ENCODE data around the gene FBXL4.

Gene FBXL4

DNA sequence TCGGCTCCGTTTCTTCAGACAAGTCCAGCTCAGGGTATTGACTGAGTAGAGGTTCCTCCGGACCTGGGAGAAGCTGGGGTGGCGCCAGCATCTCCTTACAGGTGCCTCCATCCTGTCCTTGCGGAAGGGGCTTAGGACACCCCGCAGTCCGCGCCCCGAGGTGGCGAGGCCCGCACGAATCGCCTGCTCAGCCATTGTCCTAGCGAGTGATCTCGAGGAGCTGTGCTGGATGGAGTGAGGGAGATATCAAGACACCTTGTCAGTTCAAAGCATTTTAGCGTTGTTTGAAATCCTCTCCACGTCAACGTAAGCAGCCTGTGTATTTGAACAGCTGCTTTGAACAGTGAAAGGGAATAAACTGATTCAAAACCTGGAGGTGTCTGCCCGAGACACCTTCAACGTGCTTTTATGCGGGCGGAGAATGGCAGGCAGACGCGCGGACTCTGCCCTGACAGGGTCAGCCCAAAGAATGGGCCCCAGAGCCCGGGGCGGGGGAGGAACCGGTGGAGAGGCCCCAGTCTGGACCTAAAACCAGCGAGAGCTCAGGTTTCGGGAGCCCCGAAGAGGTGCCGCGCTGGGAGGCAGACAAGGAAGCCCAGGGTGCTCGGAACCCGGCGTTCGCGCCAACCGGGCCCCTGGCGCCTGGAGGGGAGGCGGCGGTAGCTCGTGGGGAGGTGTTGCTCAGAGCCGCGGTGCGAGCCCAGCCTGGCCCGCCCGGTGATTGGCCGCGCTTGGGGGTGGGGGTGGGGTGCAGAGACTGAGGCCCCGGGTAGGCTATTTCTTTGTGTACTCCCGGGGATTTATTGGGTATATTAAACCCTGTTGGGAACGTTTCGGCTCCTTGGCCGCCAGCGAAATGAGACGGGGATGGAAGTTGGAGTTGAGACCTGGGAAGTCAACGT lies 116.4 kb downstream of the FBXL4 start:
- TF ChIP-seq, protein P1, sequence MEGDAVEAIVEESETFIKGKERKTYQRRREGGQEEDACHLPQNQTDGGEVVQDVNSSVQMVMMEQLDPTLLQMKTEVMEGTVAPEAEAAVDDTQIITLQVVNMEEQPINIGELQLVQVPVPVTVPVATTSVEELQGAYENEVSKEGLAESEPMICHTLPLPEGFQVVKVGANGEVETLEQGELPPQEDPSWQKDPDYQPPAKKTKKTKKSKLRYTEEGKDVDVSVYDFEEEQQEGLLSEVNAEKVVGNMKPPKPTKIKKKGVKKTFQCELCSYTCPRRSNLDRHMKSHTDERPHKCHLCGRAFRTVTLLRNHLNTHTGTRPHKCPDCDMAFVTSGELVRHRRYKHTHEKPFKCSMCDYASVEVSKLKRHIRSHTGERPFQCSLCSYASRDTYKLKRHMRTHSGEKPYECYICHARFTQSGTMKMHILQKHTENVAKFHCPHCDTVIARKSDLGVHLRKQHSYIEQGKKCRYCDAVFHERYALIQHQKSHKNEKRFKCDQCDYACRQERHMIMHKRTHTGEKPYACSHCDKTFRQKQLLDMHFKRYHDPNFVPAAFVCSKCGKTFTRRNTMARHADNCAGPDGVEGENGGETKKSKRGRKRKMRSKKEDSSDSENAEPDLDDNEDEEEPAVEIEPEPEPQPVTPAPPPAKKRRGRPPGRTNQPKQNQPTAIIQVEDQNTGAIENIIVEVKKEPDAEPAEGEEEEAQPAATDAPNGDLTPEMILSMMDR (IDR thresholded peaks at IDR 0.05; ENCODE audit: poor library complexity, severe bottlenecking): no peak
- Histone ChIP-seq H3K27ac (ENCODE audit: poor library complexity, severe bottlenecking) (no peak overlapping the region), H3K27me3 (ENCODE audit: insufficient read depth, poor library complexity, severe bottlenecking) (peaks cover 96% of the 10 kb centered on the region), H3K4me1 (ENCODE audit: insufficient read depth, poor library complexity, severe bottlenecking) (no peaks in the 10 kb centered on the region), H3K4me3 (ENCODE audit: severe bottlenecking) (no peak overlapping the region), H3K9me3 (ENCODE audit: severe bottlenecking) (no peaks in the 10 kb centered on the region), H3K36me3 (ENCODE audit: low read depth) (no peaks in the 10 kb centered on the region)
- DNase-seq (ENCODE audit: low spot score) (no peak), ATAC-seq (ENCODE audit: low read depth) (no peak)

DNA sequence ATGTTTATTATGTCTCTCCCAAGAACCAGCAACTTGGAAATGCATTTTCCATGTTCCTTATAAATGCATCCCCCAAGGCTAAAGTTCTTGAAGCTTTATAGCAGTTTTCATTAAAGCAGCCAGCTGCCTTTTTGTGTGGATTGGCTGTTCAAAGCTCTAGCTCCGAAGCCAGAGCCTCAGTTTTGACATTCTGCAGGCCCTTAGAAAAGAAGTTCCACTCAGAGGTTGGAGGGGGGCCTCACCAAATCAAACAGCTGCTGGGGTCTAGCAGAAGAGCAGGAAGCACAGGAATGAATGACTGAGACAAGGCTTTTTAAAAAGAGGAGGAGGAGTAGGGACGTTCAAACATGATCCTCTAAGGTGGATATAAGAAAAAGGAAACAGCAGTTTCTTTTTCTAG lies 117.6 kb downstream of the FBXL4 start:
- ATAC-seq (ENCODE audit: low read depth): no peak
- H3K9me3 ChIP-seq (ENCODE audit: severe bottlenecking): no peaks in the 10 kb centered on the region
- H3K36me3 ChIP-seq (ENCODE audit: low read depth): no peaks in the 10 kb centered on the region
- no peak for DNase-seq (ENCODE audit: low spot score)
- no peak overlapping the region for H3K4me3 ChIP-seq (ENCODE audit: severe bottlenecking)
- no peaks in the 10 kb centered on the region for H3K4me1 ChIP-seq (ENCODE audit: insufficient read depth, poor library complexity, severe bottlenecking)
- no peak overlapping the region for H3K27ac ChIP-seq (ENCODE audit: poor library complexity, severe bottlenecking)
- TF ChIP-seq, protein P1 (IDR thresholded peaks at IDR 0.05; ENCODE audit: poor library complexity, severe bottlenecking): no peak
- H3K27me3 ChIP-seq (ENCODE audit: insufficient read depth, poor library complexity, severe bottlenecking): peaks cover 96% of the 10 kb centered on the region

DNA sequence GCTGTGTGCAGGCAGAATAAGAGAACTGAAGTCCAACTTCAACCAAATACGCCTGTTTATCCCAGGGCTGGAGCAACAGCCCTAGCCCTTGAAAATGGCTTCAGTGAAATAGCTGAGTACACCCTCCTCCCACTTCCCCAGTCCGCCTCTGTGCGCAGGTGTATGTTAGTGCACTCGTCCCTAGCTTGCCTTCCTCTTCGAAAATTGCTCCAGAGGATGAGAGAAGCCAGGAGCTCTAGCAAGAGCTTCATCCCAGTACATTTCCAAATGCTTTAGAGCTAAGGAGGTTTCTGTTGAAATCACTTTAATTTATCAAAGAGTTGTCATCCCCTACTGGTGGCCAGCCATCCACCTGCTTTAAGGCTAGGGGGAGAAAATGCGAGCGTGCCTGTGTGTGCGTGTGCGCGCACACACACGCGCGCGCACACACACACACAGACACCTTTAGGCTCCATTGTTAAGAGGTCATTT lies 118.8 kb downstream of the FBXL4 start:
- Histone ChIP-seq H3K27me3 (ENCODE audit: insufficient read depth, poor library complexity, severe bottlenecking) (peaks cover 97% of the 10 kb centered on the region), H3K4me1 (ENCODE audit: insufficient read depth, poor library complexity, severe bottlenecking) (no peaks in the 10 kb centered on the region), H3K4me3 (ENCODE audit: severe bottlenecking) (no peak overlapping the region), H3K36me3 (ENCODE audit: low read depth) (no peaks in the 10 kb centered on the region), H3K27ac (ENCODE audit: poor library complexity, severe bottlenecking) (no peak overlapping the region), H3K9me3 (ENCODE audit: severe bottlenecking) (no peaks in the 10 kb centered on the region)
- DNase-seq (ENCODE audit: low spot score): no peak
- ATAC-seq (ENCODE audit: low read depth): no peak
- TF ChIP-seq, protein P1 (IDR thresholded peaks at IDR 0.05; ENCODE audit: poor library complexity, severe bottlenecking): no peak

DNA sequence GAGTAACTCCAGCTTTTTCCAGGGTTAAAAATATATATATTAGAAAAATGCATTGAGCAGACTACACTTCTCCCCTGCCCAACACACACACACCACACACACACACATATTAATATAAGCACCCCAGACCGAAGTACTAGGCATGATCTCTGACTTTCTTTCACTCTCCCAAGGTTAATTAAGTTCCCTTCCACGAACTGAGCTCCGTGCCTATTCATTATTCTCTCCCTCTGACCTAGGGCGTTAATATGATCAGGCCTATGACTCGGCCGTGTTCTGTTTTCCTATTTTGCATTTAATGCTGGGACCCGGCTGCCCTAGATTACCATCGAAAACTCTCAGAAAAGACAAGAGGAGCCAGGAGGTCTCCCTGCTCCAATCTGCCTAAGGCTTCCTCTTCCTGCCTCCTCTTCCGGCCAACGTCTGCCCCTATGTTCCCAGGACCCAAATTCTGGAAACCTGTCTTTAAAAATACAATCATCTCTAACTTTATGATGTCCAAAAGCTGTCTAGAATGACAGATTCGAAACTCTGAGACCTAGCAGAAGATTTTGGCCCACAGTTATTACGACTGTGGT lies 119.4 kb downstream of the FBXL4 start:
- DNase-seq (ENCODE audit: low spot score) (no peak), ATAC-seq (ENCODE audit: low read depth) (no peak)
- TF ChIP-seq, protein P1 (IDR thresholded peaks at IDR 0.05; ENCODE audit: poor library complexity, severe bottlenecking): no peak
- Histone ChIP-seq H3K27me3 (ENCODE audit: insufficient read depth, poor library complexity, severe bottlenecking) (peaks cover 97% of the 10 kb centered on the region), H3K9me3 (ENCODE audit: severe bottlenecking) (no peaks in the 10 kb centered on the region), H3K36me3 (ENCODE audit: low read depth) (no peaks in the 10 kb centered on the region), H3K4me1 (ENCODE audit: insufficient read depth, poor library complexity, severe bottlenecking) (no peaks in the 10 kb centered on the region), H3K4me3 (ENCODE audit: severe bottlenecking) (no peak overlapping the region), H3K27ac (ENCODE audit: poor library complexity, severe bottlenecking) (no peak overlapping the region)

All from RWPE2 (cell line).